ENCODE measurements around the gene MARS1.
A peak's percentile ranks its signal among the peaks of the same experiment; 100 is the strongest.
"Not testable (repeated sequence)": the region's sequence is repeated elsewhere in the genome, so short reads cannot be mapped to it uniquely, and the experiment has no call there.

Gene MARS1

DNA sequence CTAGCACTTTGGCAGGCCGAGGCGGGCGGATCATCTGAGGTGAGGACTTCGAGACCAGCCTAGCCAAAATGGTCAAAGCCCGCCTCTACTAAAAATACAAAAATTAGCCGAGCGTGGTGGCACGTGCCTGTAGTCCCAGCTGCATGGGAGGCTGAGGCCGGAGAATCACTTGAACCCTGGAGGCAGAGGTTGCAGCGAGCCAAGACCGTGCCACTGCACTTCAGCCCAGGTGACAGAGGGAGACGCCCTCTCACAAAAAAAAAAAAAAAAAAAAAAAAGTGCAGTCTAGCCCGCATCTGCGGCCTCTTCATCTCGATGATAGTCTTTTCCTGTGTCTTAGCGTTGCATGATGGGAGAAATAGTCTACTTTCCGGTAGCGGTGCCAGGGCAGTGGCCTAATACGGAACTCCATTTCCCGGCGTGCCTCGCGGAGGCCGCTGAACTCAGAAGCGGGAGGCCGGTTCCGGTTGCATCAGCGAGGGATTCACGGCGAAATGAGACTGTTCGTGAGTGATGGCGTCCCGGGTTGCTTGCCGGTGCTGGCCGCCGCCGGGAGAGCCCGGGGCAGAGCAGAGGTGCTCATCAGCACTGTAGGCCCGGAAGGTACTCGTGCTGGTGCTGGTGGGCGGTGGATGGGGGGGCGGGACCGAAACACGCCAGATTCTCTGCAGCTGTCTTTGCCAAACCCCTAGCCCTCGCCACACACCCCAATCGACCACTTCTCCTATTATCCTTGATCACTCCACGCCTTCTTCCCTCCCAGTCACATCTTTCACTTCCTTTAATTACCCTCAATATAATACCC is at the start of gene MARS1:
TSS of gene MARS1 (plus strand) at position 472 of the 805 bp plus-strand sequence. CDS start at position 495, 23 bp downstream.
- DNase-seq (ENCODE audit: low spot score): peak; percentile 99

DNA sequence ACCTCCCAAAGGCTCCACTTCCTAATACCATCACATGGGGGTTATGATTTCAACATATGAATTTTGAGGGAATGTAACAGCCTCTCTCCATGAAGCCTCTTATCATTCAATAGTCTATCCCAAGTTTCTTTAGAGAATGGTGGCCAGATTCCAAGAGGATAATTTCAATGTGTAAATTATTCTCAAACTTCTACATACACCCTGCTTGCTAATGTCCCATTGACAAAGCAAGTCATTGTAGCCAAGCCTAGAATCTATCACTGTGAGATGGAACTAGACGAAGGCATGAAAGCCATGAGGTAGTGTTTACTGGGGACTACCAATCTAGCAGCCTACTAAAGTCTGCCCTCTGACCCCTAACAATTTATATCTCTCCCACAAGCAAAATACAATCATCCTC is 49.5 kb upstream of the MARS1 start:
- no peak for DNase-seq (ENCODE audit: low spot score)

DNA sequence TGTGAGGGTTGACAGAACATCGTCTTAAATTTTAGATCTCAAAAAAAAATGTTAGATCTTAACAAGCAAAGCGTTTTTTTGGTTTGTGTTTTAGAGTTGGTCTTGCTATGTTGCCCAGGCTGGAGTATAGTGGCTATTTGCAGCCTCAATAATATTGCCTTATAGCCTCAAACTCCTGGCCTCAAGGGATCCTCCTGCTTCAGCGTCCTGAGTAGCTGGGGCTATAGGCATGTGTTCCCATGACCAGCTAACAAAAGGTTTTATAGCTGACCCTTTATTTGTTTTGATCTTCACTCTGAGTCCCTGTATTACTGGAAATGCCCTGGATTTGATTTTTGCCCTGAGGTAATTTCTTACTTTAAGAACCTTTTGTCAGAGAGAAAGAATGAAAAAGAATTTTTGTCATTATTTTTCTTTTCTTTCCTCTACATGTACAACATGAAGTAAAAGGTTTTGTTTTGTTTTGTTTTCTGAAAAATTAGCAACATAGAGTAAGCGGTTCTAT is 48.1 kb upstream of the MARS1 start:
- no peak for DNase-seq (ENCODE audit: low spot score)

DNA sequence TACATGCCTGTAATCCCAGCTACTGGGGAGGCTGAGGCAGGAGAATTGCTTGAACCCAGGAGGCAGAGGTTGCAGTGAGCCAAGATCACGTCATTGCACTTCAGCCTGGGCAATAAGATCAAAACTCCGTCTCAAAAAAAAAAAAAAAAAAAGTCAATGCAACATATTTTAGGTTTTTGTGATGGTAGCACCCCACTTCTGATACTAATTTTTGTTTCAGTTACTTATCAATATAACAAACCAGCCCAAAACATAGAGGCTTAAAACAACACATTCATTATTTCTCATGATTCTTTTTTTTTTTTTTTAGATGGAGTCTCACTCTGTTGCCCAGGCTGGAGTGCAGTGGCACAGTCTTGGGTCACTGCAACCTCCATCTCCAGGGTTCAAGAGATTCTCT is 46.5 kb upstream of the MARS1 start:
- DNase-seq (ENCODE audit: low spot score): not testable (repeated sequence)

DNA sequence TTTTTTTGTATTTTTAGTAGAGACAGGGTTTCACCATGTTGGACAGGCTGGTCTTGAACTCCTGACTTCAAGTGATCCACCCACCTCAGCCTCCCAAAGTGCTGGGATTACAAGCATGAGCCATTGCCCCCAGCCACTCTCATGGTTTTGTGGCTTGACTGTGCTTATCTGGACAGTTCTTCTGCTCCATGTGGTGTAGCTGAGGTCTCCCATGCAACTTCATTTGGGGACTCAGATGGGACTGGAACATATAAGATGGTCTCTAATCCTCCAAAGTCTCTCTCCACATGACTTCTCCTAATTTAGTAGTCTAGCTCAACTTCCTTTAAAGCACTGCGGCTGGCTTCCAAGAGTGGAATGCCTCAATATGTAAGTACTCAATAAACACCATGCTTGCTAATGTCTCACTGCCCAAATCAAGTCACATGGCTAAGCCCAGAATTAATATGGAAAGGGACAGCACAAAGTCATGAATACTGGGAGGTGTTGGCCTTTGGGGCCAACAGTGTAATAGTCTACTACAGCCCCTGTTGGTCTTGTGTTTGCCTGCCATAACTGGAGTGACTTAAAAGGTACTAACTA is 45.9 kb upstream of the MARS1 start:
- DNase-seq (ENCODE audit: low spot score): no peak

DNA sequence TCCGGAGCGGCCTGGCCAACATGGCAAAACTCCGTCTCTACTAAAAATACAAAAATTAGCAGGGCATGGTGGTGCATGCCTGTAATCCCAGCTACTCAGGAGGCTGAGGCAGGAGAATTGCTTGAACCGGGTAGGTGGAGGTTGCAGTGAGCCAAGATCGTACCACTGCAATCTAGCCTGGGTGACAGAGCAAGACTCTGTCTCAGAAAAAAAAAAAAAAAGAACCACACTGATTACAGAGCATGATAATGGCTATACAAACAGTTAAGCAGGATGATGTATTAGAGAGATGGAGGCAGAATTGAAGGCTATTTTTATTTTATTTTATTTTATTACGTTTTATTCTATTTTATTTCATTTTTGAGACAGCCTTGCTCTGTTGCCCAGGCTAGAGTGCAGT is 43.5 kb upstream of the MARS1 start:
- DNase-seq (ENCODE audit: low spot score): not testable (repeated sequence)

DNA sequence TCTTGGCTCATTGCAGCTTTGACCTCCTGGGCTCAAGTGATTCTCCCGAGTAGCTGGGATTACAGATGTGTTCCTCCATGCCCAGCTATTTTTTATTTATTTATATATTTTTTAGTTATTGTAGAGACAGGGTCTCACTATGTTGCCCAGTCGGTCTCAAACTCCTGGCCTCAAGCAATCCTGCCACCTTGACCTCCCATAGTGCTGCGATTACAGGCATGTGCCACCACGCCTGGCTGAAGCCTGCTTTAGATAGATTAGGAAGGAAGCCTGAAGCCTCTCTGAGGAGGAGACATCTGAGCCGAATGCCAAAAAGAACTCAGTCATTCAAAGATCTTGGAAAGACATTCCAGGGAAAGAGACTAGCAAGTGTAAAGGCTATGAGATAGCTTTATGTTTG is 43.1 kb upstream of the MARS1 start:
- no peak for DNase-seq (ENCODE audit: low spot score)

DNA sequence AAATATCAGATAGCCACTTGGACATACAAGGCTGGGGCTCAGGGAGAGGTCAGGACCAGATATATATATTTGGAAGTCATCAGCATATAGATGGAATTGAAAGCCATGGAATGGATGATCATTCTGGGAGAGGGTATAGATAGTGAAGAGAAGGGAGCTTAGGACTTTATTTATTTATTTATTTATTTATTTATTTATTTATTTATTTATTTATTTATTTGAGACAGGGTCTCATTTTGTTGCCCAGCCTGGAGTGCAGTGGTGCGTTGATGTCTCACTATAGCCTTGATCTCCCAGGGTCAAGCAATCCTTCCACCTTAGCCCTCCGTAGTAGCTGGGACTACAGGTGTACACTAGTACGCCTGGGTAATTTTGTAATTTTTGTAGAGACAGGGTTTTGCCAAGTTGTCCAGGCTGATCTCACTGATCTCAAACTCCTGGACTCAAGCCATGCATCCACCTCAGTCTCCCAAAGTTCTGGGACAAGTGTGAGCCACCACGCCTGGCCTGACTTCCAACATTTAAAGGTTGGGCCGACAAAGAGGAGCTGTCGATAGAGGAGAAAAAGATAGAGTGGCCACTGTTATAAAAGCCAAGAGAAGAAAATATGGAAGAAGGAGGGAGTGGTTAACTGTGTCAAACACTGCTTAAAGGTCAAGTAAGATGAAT is 41.4 kb upstream of the MARS1 start:
- no peak for DNase-seq (ENCODE audit: low spot score)

DNA sequence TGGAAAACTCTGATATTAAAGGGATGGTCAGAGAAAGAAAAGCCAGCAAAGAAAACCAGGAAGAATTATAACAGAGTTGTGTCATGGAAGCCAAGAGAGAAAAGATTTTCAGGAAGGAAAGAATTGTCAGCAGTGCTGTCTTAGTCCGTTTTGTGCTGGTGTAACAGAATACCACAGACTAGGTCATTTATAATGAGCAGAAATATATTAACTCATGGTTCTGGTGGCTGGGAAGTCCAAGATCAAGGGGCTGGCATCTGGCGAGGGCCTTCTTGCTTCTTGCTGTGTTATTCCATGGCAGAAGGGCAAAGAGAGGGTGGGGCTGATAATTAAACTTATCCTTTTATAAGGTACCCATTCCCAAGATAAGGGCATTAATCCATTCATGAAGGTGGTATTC is 39.2 kb upstream of the MARS1 start:
- DNase-seq (ENCODE audit: low spot score): no peak

DNA sequence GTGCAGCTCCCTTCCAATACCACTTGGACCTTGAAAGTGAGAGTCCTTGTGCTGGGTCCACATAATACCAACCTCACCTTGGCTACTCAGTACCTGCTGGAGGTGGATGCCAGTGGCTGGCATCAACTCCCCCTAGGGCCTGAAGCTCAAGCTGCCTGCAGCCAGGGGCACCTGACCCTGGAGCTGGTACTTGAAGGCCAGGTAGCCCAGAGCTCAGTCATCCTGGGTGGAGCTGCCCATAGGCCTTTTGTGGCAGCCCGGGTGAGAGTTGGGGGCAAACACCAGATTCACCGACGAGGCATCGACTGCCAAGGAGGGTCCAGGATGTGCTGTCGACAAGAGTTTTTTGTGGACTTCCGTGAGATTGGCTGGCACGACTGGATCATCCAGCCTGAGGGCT is 38.5 kb upstream of the MARS1 start:
- DNase-seq (ENCODE audit: low spot score): no peak

DNA sequence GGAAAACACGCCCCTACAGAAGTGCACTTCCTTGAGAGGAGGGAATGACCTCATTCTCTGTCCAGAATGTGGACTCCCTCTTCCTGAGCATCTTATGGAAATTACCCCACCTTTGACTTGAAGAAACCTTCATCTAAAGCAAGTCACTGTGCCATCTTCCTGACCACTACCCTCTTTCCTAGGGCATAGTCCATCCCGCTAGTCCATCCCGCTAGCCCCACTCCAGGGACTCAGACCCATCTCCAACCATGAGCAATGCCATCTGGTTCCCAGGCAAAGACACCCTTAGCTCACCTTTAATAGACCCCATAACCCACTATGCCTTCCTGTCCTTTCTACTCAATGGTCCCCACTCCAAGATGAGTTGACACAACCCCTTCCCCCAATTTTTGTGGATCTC is 37.8 kb upstream of the MARS1 start:
- no peak for DNase-seq (ENCODE audit: low spot score)

DNA sequence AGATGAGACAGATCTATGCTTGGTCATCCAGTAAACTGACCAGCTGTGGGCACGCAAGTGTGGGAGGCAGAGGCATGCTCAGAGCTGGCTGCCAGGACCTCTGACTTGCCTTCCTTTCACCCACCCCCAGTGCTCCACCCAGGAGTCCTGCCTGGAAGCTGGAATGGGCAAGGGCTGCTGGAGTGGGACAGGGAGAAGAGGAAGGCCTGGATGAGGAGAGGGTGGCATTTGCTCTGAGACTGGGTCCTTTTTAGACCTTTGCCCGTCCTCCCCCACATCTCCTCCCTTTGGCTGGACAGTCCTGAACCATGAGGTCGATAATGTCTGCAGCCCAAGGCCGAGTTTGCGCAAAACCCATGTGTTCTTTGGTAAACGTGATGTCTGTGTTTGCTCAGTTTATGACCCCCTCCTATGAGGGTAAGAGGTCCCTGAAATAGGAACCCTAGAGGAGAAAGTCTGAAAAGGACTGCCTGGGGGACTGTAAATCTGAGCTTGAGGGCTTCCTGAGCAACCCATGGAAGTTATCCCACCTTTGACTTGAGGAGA is 36.6 kb upstream of the MARS1 start:
- DNase-seq (ENCODE audit: low spot score): no peak

DNA sequence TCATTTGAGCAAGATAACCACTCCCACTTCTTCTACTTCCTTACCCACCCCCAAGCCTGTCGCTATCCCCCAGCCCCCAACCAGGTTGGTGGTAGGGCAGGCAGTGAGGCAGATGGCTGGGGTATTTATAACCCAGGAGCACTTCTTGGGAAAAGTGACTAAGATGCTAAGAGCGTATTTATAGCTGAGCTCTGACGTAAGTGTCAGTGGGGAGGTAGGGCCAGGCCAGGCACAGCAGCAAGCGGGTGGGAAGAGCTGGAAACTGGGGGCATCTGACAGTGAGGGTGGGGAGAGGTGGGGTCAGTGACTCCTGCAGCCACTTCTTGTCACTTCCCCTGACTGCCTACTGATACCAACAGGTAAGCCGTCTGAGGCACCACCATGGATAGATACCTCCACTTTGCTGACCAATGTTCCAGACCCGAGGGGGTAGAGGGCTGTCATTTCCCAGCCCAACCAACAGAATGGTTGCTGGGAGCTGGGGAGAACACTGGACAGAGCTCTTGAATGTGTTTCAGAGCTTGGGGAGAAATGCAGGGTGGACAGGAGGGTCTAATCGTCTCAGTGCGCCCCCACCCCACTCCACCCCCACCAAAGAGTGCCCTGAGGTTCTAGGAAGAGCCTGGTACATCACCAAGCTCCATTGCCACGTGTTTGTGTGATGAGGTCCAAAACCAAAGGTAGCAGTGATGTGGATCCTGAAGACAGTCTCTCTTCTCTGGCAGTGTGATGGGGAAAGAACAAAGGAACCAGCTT is 35.5 kb upstream of the MARS1 start:
- no peak for DNase-seq (ENCODE audit: low spot score)

DNA sequence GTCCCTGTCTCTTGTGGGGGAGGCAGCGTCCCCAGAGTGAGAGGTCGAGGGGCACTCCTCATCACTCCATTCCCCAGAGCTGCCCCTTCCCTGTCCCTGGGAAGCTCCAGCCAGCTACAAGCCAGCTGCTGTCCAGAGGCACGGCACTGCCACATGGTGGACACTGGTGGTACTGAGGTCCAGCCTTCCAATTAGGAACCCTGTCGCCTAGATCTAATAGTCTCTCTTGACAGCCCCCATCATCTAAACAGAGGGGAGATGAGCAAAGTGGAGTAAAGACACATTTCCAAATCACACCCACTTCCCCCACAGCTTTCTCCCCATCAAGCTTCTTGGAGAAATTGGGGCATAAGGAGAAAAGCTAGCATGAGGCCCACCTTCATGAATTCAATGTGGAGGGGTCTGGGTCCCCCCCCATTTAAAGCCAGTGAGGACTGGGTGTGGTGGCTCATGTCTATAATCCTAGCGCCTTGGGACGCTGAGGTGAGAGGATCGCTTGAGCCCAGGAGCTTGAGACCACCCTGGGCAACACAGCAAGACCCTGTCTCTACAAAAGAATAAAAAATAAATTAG is 34.8 kb upstream of the MARS1 start:
- DNase-seq (ENCODE audit: low spot score): peak; percentile 79

DNA sequence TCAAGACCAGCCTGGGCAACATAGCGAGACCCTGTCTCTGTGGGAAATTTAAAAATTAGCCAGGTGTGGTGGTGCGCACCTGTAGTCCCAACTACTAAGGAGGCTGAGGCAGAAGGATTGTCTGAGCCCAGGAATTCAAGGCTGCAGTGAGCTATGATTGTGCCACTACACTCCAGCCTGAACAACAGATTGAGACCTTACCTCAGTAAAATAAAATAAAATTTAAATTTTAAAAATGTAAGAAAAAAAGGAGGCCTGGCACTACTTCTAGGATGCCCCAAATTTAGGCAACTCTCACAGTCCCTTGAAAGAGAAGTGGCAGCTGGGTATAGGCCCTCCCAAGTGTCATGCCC is 33.7 kb upstream of the MARS1 start:
- no peak for DNase-seq (ENCODE audit: low spot score)

DNA sequence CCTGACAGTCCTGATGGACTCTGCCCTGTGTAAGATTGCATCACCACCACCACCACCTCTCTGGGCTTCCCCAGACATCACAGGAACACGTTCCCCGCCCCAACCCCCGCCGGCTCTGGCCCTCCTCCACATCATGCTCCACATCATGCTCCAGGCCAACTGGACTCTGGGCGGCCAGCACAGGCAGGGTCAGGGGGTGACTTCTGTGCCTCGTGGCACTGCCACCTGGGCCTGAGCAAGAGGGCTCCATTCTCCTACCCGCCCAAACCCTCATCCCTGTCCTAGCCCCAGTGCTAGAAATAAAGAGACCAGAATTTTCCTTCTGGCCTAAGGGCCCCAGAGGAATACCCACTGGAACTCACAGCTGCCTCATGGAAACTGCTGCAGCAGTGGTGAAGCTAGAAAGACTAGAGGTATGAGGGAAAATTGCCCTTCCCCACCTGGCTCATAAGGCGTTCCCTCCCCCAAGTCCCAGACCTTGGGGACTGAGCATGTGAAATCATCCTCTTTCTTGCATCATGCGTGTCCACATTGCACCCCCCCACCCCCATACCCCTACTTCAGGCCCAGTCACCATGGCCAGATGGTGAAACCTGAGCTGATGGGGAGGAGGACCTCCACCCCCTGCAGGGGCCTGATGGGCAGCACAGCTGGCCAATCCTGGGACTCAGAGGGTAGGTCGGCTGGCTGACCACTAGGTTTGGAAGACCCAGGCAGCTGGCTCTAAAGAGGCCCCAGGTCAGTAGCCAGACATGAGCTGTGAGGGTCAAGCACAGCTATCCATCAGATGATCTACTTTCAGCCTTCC is 33.1 kb upstream of the MARS1 start, which contains the start of gene INHBE:
TSS of gene INHBE (plus strand) at position 742 of the 808 bp plus-strand sequence. CDS start 230 bp downstream, outside the sequence.
- no peak for DNase-seq (ENCODE audit: low spot score)

DNA sequence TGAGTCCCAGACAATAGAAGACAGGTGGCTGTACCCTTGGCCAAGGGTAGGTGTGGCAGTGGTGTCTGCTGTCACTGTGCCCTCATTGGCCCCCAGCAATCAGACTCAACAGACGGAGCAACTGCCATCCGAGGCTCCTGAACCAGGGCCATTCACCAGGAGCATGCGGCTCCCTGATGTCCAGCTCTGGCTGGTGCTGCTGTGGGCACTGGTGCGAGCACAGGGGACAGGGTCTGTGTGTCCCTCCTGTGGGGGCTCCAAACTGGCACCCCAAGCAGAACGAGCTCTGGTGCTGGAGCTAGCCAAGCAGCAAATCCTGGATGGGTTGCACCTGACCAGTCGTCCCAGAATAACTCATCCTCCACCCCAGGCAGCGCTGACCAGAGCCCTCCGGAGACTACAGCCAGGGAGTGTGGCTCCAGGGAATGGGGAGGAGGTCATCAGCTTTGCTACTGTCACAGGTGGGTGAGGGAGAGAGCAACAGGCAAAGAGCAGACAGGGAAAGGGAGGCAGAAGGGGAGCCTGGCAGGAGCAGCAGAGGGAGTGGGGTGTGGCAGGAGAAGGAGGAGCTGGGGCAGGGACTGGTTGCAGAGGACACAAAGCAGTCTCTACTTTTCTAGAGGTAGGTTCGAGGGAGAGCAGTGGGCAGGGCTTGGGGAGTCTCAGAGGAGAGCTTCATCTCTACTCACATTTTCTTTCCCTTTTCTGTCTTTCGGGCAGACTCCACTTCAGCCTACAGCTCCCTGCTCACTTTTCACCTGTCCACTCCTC is 32.3 kb upstream of the MARS1 start:
- DNase-seq (ENCODE audit: low spot score): no peak

DNA sequence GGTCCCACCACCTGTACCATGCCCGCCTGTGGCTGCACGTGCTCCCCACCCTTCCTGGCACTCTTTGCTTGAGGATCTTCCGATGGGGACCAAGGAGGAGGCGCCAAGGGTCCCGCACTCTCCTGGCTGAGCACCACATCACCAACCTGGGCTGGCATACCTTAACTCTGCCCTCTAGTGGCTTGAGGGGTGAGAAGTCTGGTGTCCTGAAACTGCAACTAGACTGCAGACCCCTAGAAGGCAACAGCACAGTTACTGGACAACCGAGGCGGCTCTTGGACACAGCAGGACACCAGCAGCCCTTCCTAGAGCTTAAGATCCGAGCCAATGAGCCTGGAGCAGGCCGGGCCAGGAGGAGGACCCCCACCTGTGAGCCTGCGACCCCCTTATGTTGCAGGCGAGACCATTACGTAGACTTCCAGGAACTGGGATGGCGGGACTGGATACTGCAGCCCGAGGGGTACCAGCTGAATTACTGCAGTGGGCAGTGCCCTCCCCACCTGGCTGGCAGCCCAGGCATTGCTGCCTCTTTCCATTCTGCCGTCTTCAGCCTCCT is 31.6 kb upstream of the MARS1 start:
- DNase-seq (ENCODE audit: low spot score): peak; percentile 55

DNA sequence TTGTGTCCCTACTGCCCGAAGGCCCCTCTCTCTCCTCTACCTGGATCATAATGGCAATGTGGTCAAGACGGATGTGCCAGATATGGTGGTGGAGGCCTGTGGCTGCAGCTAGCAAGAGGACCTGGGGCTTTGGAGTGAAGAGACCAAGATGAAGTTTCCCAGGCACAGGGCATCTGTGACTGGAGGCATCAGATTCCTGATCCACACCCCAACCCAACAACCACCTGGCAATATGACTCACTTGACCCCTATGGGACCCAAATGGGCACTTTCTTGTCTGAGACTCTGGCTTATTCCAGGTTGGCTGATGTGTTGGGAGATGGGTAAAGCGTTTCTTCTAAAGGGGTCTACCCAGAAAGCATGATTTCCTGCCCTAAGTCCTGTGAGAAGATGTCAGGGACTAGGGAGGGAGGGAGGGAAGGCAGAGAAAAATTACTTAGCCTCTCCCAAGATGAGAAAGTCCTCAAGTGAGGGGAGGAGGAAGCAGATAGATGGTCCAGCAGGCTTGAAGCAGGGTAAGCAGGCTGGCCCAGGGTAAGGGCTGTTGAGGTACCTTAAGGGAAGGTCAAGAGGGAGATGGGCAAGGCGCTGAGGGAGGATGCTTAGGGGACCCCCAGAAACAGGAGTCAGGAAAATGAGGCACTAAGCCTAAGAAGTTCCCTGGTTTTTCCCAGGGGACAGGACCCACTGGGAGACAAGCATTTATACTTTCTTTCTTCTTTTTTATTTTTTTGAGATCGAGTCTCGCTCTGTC is 31.0 kb upstream of the MARS1 start:
- no peak for DNase-seq (ENCODE audit: low spot score)
